OCI-LY7 (cell line): Measurements from ENCODE around the gene RTN4. TPM values are rescaled to one million over a fixed set of nuclear protein-coding genes. Genes with fewer than 3 reads are reported as not detected.

ENCODE experiments used
- Bru-seq: library from RNA; stranded (reverse); fragments of 400-500 nt; gene quantifications from one replicate; lab custom pipeline; 2021; lab: Mats Ljungman, UMichigan
- BruChase-seq, 2 experiments: library from RNA; stranded (reverse); fragments of 400-500 nt; gene quantifications; one replicate each; lab custom pipeline; 2021; lab: Mats Ljungman, UMichigan
- BruUV-seq: library from RNA; stranded (reverse); fragments of 400-500 nt; replicated peaks from 2 replicates; lab custom pipeline; 2021; lab: Mats Ljungman, UMichigan
- CTCF ChIA-PET: fragments of 300-600 bp; sonication (Branson Sonifier 250); formaldehyde crosslinking; loops from one replicate; lab custom pipeline; 2022; ENCODE audit warnings: antibody characterized with exemption; ENCODE audit not compliant: unreplicated experiment; lab: Charles Lee
- POLR2A ChIA-PET: fragments of 300-600 bp; sonication (Branson Sonifier 250); formaldehyde crosslinking; loops from one replicate; lab custom pipeline; 2022; ENCODE audit warnings: antibody characterized with exemption; lab: Charles Lee
- DNase-seq: peaks from one replicate; pipeline ENCODE4 v3.0.0-alpha.2; 2015; ENCODE audit warnings: low spot score
- H2AFZ ChIP-seq: fragments of 200-600 bp; sonication (generic), shearing (Covaris generic); 2 replicates; pipeline ENCODE4 v1.6.1; 2014; ENCODE audit warnings: mild to moderate bottlenecking, antibody characterized with exemption, low read length, moderate library complexity
- H3K27ac ChIP-seq: fragments of 200-600 bp; sonication (generic); 2 replicates; pipeline ENCODE4 v1.5.1; 2014; ENCODE audit warnings: mixed run types, low read depth, mild to moderate bottlenecking, moderate library complexity, low read length, inconsistent platforms; ENCODE audit not compliant: poor library complexity, severe bottlenecking
- H3K36me3 ChIP-seq: fragments of 200-600 bp; sonication (generic); 2 replicates; pipeline ENCODE4 v1.6.1; 2014; ENCODE audit warnings: mild to moderate bottlenecking, antibody characterized with exemption, low read length, moderate library complexity, mixed read lengths; ENCODE audit not compliant: insufficient read depth
- H3K4me1 ChIP-seq: fragments of 200-600 bp; sonication (generic); 2 replicates; pipeline ENCODE4 v1.5.1; 2014; ENCODE audit warnings: mild to moderate bottlenecking, low read length; ENCODE audit not compliant: insufficient read depth, poor library complexity, severe bottlenecking
- H3K4me2 ChIP-seq: fragments of 200-600 bp; sonication (generic); 2 replicates; pipeline ENCODE4 v1.6.1; 2014; ENCODE audit warnings: mild to moderate bottlenecking, low read length
- H3K4me3 ChIP-seq: fragments of 200-600 bp; sonication (generic); 2 replicates; pipeline ENCODE4 v1.5.1; 2014; ENCODE audit warnings: mild to moderate bottlenecking, low read depth, low read length; ENCODE audit not compliant: poor library complexity, severe bottlenecking
- H3K79me2 ChIP-seq: fragments of 200-600 bp; sonication (generic); 2 replicates; pipeline ENCODE4 v1.6.1; 2016; ENCODE audit warnings: low read depth, mild to moderate bottlenecking, low read length, moderate library complexity, mixed read lengths; ENCODE audit not compliant: insufficient read depth
- H3K9me2 ChIP-seq: fragments of 200-600 bp; sonication (generic); 2 replicates; pipeline ENCODE4 v1.6.1; 2016; ENCODE audit warnings: mild to moderate bottlenecking, low read length, mixed read lengths; ENCODE audit not compliant: insufficient read depth
- H3K9me3 ChIP-seq: fragments of 200-600 bp; sonication (generic); 2 replicates; pipeline ENCODE4 v1.6.1; 2014; ENCODE audit warnings: mild to moderate bottlenecking, mixed run types, low read length, mixed read lengths
- H4K20me1 ChIP-seq: fragments of 200-600 bp; sonication (generic); 2 replicates; pipeline ENCODE4 v1.6.1; 2014; ENCODE audit warnings: mild to moderate bottlenecking, antibody characterized with exemption, low read length, moderate library complexity, mixed read lengths; ENCODE audit not compliant: insufficient read depth
- EZH2phosphoT487 ChIP-seq: fragments of 200-600 bp; sonication (generic); IDR thresholded peaks from 2 replicates; pipeline ENCODE4 v1.6.1; 2018; ENCODE audit warnings: low read depth, borderline replicate concordance, mild to moderate bottlenecking, mixed run types, antibody characterized with exemption, low read length, moderate library complexity, mixed read lengths
- intact Hi-C: fragments of 100-400 bp; cut with micrococcal nuclease; formaldehyde crosslinking; loops from one replicate; pipeline ENCODE4 v1.10.0; 2022; ENCODE audit not compliant: unreplicated experiment
- long read RNA-seq: library from polyadenylated mRNA; stranded (forward); transcript quantifications from one replicate; pipeline ENCODE4 v2.0.0, GENCODE V29; 2022
- total RNA-seq, 2 experiments: library from RNA; depleted of rRNA in 1 of 2; stranded (reverse); fragments of >200 nt in 1 of 2; shearing (Covaris generic) in 1 of 2; gene quantifications; 2 replicates each; pipeline ENCODE4 v1.2.3, GENCODE V29; 2014 to 2022
- TF ChIP-seq, protein P1 (sequence below): fragments of 200-600 bp; sonication (generic); conservative IDR thresholded peaks from 2 replicates; pipeline ENCODE4 v1.5.1; 2014; ENCODE audit warnings: mild to moderate bottlenecking, antibody characterized with exemption, low read length, moderate library complexity, mixed read lengths

The RTN4 gene, protein sequence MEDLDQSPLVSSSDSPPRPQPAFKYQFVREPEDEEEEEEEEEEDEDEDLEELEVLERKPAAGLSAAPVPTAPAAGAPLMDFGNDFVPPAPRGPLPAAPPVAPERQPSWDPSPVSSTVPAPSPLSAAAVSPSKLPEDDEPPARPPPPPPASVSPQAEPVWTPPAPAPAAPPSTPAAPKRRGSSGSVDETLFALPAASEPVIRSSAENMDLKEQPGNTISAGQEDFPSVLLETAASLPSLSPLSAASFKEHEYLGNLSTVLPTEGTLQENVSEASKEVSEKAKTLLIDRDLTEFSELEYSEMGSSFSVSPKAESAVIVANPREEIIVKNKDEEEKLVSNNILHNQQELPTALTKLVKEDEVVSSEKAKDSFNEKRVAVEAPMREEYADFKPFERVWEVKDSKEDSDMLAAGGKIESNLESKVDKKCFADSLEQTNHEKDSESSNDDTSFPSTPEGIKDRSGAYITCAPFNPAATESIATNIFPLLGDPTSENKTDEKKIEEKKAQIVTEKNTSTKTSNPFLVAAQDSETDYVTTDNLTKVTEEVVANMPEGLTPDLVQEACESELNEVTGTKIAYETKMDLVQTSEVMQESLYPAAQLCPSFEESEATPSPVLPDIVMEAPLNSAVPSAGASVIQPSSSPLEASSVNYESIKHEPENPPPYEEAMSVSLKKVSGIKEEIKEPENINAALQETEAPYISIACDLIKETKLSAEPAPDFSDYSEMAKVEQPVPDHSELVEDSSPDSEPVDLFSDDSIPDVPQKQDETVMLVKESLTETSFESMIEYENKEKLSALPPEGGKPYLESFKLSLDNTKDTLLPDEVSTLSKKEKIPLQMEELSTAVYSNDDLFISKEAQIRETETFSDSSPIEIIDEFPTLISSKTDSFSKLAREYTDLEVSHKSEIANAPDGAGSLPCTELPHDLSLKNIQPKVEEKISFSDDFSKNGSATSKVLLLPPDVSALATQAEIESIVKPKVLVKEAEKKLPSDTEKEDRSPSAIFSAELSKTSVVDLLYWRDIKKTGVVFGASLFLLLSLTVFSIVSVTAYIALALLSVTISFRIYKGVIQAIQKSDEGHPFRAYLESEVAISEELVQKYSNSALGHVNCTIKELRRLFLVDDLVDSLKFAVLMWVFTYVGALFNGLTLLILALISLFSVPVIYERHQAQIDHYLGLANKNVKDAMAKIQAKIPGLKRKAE
- 27.5 and 36.5 TPM in 2 replicates for total RNA-seq (2014; rRNA removed; shearing (Covaris generic))
- 74.1 and 75.2 TPM in 2 replicates for total RNA-seq (2022)
- percentile 91 among the genes with signal in this experiment for Bru-seq, nascent RNA
- percentile 83 among the genes with signal in this experiment for BruChase-seq, experiment 1, labeled RNA remaining after a 6-hour chase
- BruChase-seq, experiment 2, labeled RNA remaining after a 2-hour chase: percentile 82 among the genes with signal in this experiment
- long read RNA-seq, full-length matches to known transcripts: 54 of 63 reads
- long read RNA-seq, partial matches to known transcripts: 4 of 63 reads
- long read RNA-seq, other reads (novel, unspliced or antisense): 5 of 63 reads

DNA sequence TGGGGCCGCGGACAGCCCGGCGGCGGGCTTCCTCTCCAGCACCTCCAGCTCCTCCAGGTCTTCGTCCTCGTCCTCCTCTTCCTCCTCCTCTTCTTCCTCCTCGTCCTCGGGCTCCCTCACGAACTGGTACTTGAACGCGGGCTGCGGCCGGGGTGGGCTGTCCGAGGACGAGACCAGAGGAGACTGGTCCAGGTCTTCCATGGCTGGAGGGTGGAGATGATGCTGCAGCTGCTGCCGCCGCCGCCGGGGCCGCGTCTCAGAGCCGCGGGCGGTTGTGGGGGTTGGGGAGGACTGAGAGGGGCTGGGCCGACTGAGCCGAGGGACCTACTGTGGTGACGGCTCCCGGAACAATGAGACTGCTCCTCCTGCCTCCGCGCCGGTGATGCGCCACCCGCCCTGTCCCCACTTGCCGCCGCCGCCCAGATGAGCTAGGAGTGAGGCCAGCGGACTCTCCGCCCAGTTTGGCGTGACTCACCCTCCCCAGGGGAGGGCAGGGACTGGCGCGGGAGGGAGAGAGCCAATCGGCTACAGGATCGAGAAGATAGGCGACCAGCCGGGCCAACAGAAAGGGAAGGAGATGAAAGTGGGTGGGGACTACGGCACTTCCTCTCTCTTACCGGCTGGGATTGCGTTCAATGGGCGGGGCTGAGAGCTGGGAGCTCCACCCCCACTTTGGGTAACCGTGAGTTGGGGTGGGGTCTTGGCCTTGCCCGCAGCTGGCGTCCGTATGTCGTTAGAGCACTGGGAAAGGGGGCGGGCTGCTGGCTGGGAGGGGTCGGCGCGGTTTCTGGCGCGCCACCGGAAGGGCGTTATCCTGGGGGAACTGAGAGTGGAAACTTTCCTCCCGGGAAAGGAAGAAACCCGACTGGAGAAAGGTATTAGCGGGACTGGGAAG is at the start of gene RTN4:
Gene RTN4, minus strand, starts transcription at position 352 of the 895 bp plus-strand sequence. Its CDS starts 151 bp downstream, at position 201.
- H3K36me3 ChIP-seq: peaks cover 7% of the 10 kb centered on the region; the same call in 1 of the 2 replicates
- peaks cover 17% of the 10 kb centered on the region for H4K20me1 ChIP-seq
- no TSS peak for BruUV-seq
- peak within 1 kb of the TSS; percentile 75 for H3K4me3 ChIP-seq
- peak within 1 kb of the TSS; percentile 65 for H2AFZ ChIP-seq
- peaks cover 55% of the 10 kb centered on the region for H3K4me1 ChIP-seq
- peak within 1 kb of the TSS; percentile 100 for H3K4me2 ChIP-seq
- H3K27ac ChIP-seq: peak within 1 kb of the TSS; percentile 89
- CTCF ChIA-PET: interaction anchor here (0.6 to 1.5 kb wide), 4 partner anchors 10 to 1082 kb away, joined by 3 to 7 read pairs (median 3); no protein-coding TSS in a partner anchor
- TF ChIP-seq, protein P1, sequence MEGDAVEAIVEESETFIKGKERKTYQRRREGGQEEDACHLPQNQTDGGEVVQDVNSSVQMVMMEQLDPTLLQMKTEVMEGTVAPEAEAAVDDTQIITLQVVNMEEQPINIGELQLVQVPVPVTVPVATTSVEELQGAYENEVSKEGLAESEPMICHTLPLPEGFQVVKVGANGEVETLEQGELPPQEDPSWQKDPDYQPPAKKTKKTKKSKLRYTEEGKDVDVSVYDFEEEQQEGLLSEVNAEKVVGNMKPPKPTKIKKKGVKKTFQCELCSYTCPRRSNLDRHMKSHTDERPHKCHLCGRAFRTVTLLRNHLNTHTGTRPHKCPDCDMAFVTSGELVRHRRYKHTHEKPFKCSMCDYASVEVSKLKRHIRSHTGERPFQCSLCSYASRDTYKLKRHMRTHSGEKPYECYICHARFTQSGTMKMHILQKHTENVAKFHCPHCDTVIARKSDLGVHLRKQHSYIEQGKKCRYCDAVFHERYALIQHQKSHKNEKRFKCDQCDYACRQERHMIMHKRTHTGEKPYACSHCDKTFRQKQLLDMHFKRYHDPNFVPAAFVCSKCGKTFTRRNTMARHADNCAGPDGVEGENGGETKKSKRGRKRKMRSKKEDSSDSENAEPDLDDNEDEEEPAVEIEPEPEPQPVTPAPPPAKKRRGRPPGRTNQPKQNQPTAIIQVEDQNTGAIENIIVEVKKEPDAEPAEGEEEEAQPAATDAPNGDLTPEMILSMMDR: no peak
- peak; percentile 99 for DNase-seq
- H3K9me3 ChIP-seq: no peaks in the 10 kb centered on the region
- intact Hi-C loops: loop anchor here (1.0 kb wide), 2 partner anchors 35 to 118 kb away; no protein-coding TSS in a partner anchor
- no peaks in the 10 kb centered on the region for H3K9me2 ChIP-seq
- peaks cover 66% of the 10 kb centered on the region for H3K79me2 ChIP-seq
- POLR2A ChIA-PET: interaction anchor here (0.6 to 3.3 kb wide), 30 partner anchors 10 to 980 kb away, joined by 3 to 18 read pairs (median 4); partner anchors contain the start of gene CCDC88A

DNA sequence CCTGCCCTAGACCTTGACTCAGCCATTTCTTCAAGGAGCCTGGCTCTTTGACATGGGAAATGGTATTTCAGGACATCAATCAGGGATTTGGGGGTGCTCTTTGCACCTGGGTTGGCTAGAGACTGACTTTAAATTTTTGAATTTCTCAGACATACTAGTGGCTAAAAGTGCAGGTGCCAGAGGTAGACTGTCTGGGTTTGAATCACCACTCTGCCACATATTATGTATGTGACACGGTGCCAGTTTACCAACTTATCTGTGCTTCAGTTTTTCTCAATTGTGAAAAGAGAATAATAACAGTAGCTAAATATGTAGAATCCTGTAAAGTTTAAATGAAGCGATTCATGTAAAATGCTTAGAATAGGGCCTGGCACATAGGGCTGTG is 49.2 kb upstream of the RTN4 start:
- ChIA-PET CTCF (interaction anchor here (1.1 kb wide), 1 partner anchor 9 kb away, joined by 4 read pairs; no protein-coding TSS in a partner anchor), POLR2A (interaction anchor here (0.6 to 1.8 kb wide), 4 partner anchors 26 to 54 kb away, joined by 3 to 4 read pairs (median 4); no protein-coding TSS in a partner anchor)
- Histone ChIP-seq H3K4me2 (no peak overlapping the region), H3K27ac (peak overlapping the region; percentile 5), H3K4me1 (peaks cover 20% of the 10 kb centered on the region), H2AFZ (peak overlapping the region; percentile 80), H3K4me3 (no peak overlapping the region), H4K20me1 (no peaks in the 10 kb centered on the region), H3K9me3 (no peaks in the 10 kb centered on the region), H3K36me3 (no peaks in the 10 kb centered on the region), H3K79me2 (no peaks in the 10 kb centered on the region), H3K9me2 (no peaks in the 10 kb centered on the region)
- intact Hi-C loops: no loop called here
- BruUV-seq: no TSS peak
- DNase-seq: no peak
- TF ChIP-seq, protein P1: no peak
- TF ChIP-seq EZH2phosphoT487: no peak
